Neural cell (in vitro differentiated cells): ENCODE measurements around the gene NFX1. TPM values are rescaled to one million over a fixed set of nuclear protein-coding genes. Genes with fewer than 3 reads are reported as not detected.

Experiments
- H2AFZ ChIP-seq: fragments of 200-600, 300-800 bp; sonication (generic), shearing (Covaris generic); 2 replicates; pipeline ENCODE4 v1.6.0; 2014; ENCODE audit warnings: low read depth, mild to moderate bottlenecking, antibody characterized with exemption, low read length, moderate library complexity
- H3F3A ChIP-seq: fragments of 200-600 bp; shearing (Covaris generic); 2 replicates; pipeline ENCODE4 v1.6.1; 2016; ENCODE audit warnings: mild to moderate bottlenecking, moderate library complexity, mixed read lengths, antibody characterized with exemption, low read length; ENCODE audit not compliant: insufficient read depth, poor library complexity, severe bottlenecking
- H3K27ac ChIP-seq: fragments of 200-600, 300-800 bp; sonication (generic), shearing (Covaris generic); 2 replicates; pipeline ENCODE4 v1.5.1; 2014; ENCODE audit warnings: mild to moderate bottlenecking, low read length, moderate library complexity
- H3K27me3 ChIP-seq: fragments of 300-800, 200-600 bp; sonication (generic), shearing (Covaris generic); 2 replicates; pipeline ENCODE4 v1.6.0; 2014; ENCODE audit warnings: mild to moderate bottlenecking, low read depth, low read length, moderate library complexity; ENCODE audit not compliant: insufficient read depth
- H3K36me3 ChIP-seq: fragments of 300-800, 200-600 bp; sonication (generic), shearing (Covaris generic); 2 replicates; pipeline ENCODE4 v1.5.1; 2014; ENCODE audit warnings: mild to moderate bottlenecking, antibody characterized with exemption, low read length, moderate library complexity; ENCODE audit not compliant: insufficient read depth
- H3K4me2 ChIP-seq: fragments of 300-800, 200-600 bp; sonication (generic), shearing (Covaris generic); 2 replicates; pipeline ENCODE4 v1.6.0; 2014; ENCODE audit warnings: mild to moderate bottlenecking, low read length
- H3K4me3 ChIP-seq: fragments of 300-800, 200-600 bp; sonication (generic), shearing (Covaris generic); 2 replicates; pipeline ENCODE4 v1.5.1; 2014; ENCODE audit warnings: mild to moderate bottlenecking, low read length, moderate library complexity
- H3K79me2 ChIP-seq: fragments of 200-600 bp; shearing (Covaris generic); replicated peaks from 2 replicates; pipeline ENCODE4 v1.6.0; 2014; ENCODE audit warnings: mild to moderate bottlenecking, low read length, moderate library complexity; ENCODE audit not compliant: insufficient read depth
- H3K9ac ChIP-seq: fragments of 300-800, 200-600 bp; sonication (generic), shearing (Covaris generic); 2 replicates; pipeline ENCODE4 v1.6.1; 2016; ENCODE audit warnings: mild to moderate bottlenecking, low read length, mixed read lengths
- H3K9me2 ChIP-seq: fragments of 200-600 bp; shearing (Covaris generic); 2 replicates; pipeline ENCODE4 v1.6.1; 2016; ENCODE audit warnings: mild to moderate bottlenecking, low read length, mixed read lengths; ENCODE audit not compliant: insufficient read depth
- H3K9me3 ChIP-seq: fragments of 200-600, 300-800 bp; sonication (generic), shearing (Covaris generic); 2 replicates; pipeline ENCODE4 v1.6.1; 2016; ENCODE audit warnings: mild to moderate bottlenecking, mixed run types, low read length, moderate library complexity, mixed read lengths
- H4K20me1 ChIP-seq: fragments of 200-600 bp; shearing (Covaris generic); 2 replicates; pipeline ENCODE4 v1.6.1; 2016; ENCODE audit warnings: mild to moderate bottlenecking, mixed run types; ENCODE audit not compliant: insufficient read depth
- CTCF ChIP-seq: fragments of 450-650 bp; IDR thresholded peaks from 2 replicates; pipeline ENCODE4 v1.5.1; 2014; ENCODE audit warnings: antibody characterized with exemption, mild to moderate bottlenecking, moderate library complexity; ENCODE audit not compliant: poor library complexity, severe bottlenecking
- EP300 ChIP-seq: fragments of 450-650 bp; conservative IDR thresholded peaks from 2 replicates; pipeline ENCODE4 v1.6.1; 2014; ENCODE audit warnings: antibody characterized with exemption, mild to moderate bottlenecking, moderate library complexity; ENCODE audit not compliant: poor library complexity, severe bottlenecking
- EZH2 ChIP-seq: fragments of 200-600, 300-800 bp; shearing (Covaris generic), sonication (generic); IDR thresholded peaks from 2 replicates; pipeline ENCODE4 v1.6.1; 2014; ENCODE audit warnings: antibody characterized with exemption, low read length, borderline replicate concordance, mild to moderate bottlenecking; ENCODE audit not compliant: insufficient read depth, poor library complexity, severe bottlenecking
- MXI1 ChIP-seq: fragments of 450-650 bp; conservative IDR thresholded peaks from 2 replicates; pipeline ENCODE4 v1.6.1; 2014; ENCODE audit warnings: antibody characterized with exemption, mild to moderate bottlenecking; ENCODE audit not compliant: poor library complexity, severe bottlenecking
- POLR2AphosphoS5 ChIP-seq: IDR thresholded peaks from 2 replicates; pipeline ENCODE4 v1.6.1; 2012
- RAD21 ChIP-seq: fragments of 450-650 bp; conservative IDR thresholded peaks from 2 replicates; pipeline ENCODE4 v1.6.1; 2014; ENCODE audit warnings: antibody characterized with exemption, mild to moderate bottlenecking, moderate library complexity
- REST ChIP-seq: IDR thresholded peaks from 2 replicates; pipeline ENCODE4 v1.6.1; 2012; ENCODE audit warnings: borderline replicate concordance
- SMC3 ChIP-seq: fragments of 450-650 bp; conservative IDR thresholded peaks from 2 replicates; pipeline ENCODE4 v1.6.1; 2014; ENCODE audit warnings: antibody characterized with exemption, mild to moderate bottlenecking, moderate library complexity; ENCODE audit not compliant: poor library complexity
- TAF1 ChIP-seq: IDR thresholded peaks from 2 replicates; pipeline ENCODE4 v1.6.1; 2012; ENCODE audit warnings: low read depth
- polyA plus RNA-seq: library from polyadenylated mRNA; depleted of rRNA; stranded (reverse); fragments of >200 nt; gene quantifications from 2 replicates; pipeline ENCODE4 v1.2.3, GENCODE V29; 2014

Gene NFX1
- polyA plus RNA-seq, 1 donor from 2014 or later, result 14.7 TPM

GRCh38 chr9:33415501-33416038 lies 125.3 kb downstream of the NFX1 start:
- Histone ChIP-seq H3K4me2 (no peak overlapping the region), H3K9me2 (no peaks in the 10 kb centered on the region), H2AFZ (no peak overlapping the region), H4K20me1 (no peaks in the 10 kb centered on the region), H3K27ac (no peak overlapping the region), H3F3A (no peaks in the 10 kb centered on the region), H3K9me3 (no peaks in the 10 kb centered on the region), H3K27me3 (no peaks in the 10 kb centered on the region), H3K36me3 (no peaks in the 10 kb centered on the region), H3K9ac (no peak overlapping the region), H3K79me2 (no peaks in the 10 kb centered on the region), H3K4me3 (no peak overlapping the region)
- TF ChIP-seq EP300 (no peak), SMC3 (no peak), EZH2 (no peak), POLR2AphosphoS5 (no peak), CTCF (no peak), REST (no peak), MXI1 (no peak), TAF1 (no peak), RAD21 (no peak)

- Histone ChIP-seq H3K27ac (no peak overlapping the region), H3K4me2 (no peak overlapping the region), H3K27me3 (no peaks in the 10 kb centered on the region), H4K20me1 (no peaks in the 10 kb centered on the region), H3K9me2 (no peaks in the 10 kb centered on the region), H3K36me3 (no peaks in the 10 kb centered on the region), H2AFZ (no peak overlapping the region), H3K4me3 (no peak overlapping the region), H3K9me3 (no peaks in the 10 kb centered on the region), H3F3A (no peaks in the 10 kb centered on the region), H3K79me2 (no peaks in the 10 kb centered on the region), H3K9ac (no peak overlapping the region)
- TF ChIP-seq EZH2, result no peak
- no peak for TF ChIP-seq REST
- no peak for TF ChIP-seq SMC3
- TF ChIP-seq CTCF, result no peak
- no peak for TF ChIP-seq TAF1
- no peak for TF ChIP-seq RAD21
- TF ChIP-seq EP300, result no peak
- no peak for TF ChIP-seq MXI1
- no peak for TF ChIP-seq POLR2AphosphoS5
These were observed 126.7 kb downstream of the NFX1 start for GRCh38 chr9:33416996-33417395.
